ENCODE data around the gene UBP1.
"Not testable (repeated sequence)": the region's sequence is repeated elsewhere in the genome, so short reads cannot be mapped to it uniquely, and the experiment has no call there.

UBP1 gene

GRCh38 chr3:33440328-33441224 is at the start of gene UBP1:
UBP1 (minus strand) TSS chr3:33440405; CDS start chr3:33439848, 557 bp downstream.
- DNase-seq: peak; percentile 93 to 100 (median 98)

GRCh38 chr3:33488683-33489082 is 48.5 kb upstream of the UBP1 start:
- DNase-seq: no peak

GRCh38 chr3:33488246-33488645 is 48.0 kb upstream of the UBP1 start:
- no peak for DNase-seq

GRCh38 chr3:33482111-33482521 is 41.9 kb upstream of the UBP1 start:
- DNase-seq: no peak

- no peak for DNase-seq
These were observed 34.7 kb upstream of the UBP1 start for GRCh38 chr3:33474896-33475295.

GRCh38 chr3:33473813-33474212 is 33.6 kb upstream of the UBP1 start:
- no peak for DNase-seq

- no peak for DNase-seq
These were observed 27.6 kb upstream of the UBP1 start for GRCh38 chr3:33467786-33468185.

GRCh38 chr3:33461097-33461496 is 20.9 kb upstream of the UBP1 start:
- no peak for DNase-seq

- DNase-seq: not testable (repeated sequence)
These were observed 19.4 kb upstream of the UBP1 start for GRCh38 chr3:33459577-33459976.

GRCh38 chr3:33458446-33458845 is 18.2 kb upstream of the UBP1 start:
- no peak for DNase-seq

GRCh38 chr3:33456756-33457155 is 16.6 kb upstream of the UBP1 start:
- no peak for DNase-seq

- no peak for DNase-seq
These were observed 13.1 kb upstream of the UBP1 start for GRCh38 chr3:33453331-33453761.

- DNase-seq: not testable (repeated sequence)
These were observed 11.8 kb upstream of the UBP1 start for GRCh38 chr3:33451994-33452393.

GRCh38 chr3:33447958-33448357 is 7.8 kb upstream of the UBP1 start:
- no peak for DNase-seq

- not testable (repeated sequence) for DNase-seq
These were observed 7.0 kb upstream of the UBP1 start for GRCh38 chr3:33447256-33447625.

GRCh38 chr3:33442190-33442589 is 2.0 kb upstream of the UBP1 start:
- no peak for DNase-seq

GRCh38 chr3:33441225-33441976 is 1.2 kb upstream of the UBP1 start:
- DNase-seq: no peak

GRCh38 chr3:33439546-33440327 is 468 bp downstream of the UBP1 start:
- peak in 12 of 14 donors; percentile 10 to 81 (median 62) for DNase-seq

- DNase-seq: no peak
These were observed 1.2 kb downstream of the UBP1 start for GRCh38 chr3:33438881-33439545.

- DNase-seq: no peak
These were observed 1.9 kb downstream of the UBP1 start for GRCh38 chr3:33438284-33438668.

GRCh38 chr3:33437556-33438283 is 2.5 kb downstream of the UBP1 start:
- no peak for DNase-seq

- DNase-seq: no peak
These were observed 6.4 kb downstream of the UBP1 start for GRCh38 chr3:33433843-33434242.

Measured in C1 segment of cervical spinal cord (tissue), 14 donors.